Ascending aorta (tissue), 2 donors: Measurements from ENCODE around the gene CCDC85B. TPM values are rescaled to one million over a fixed set of nuclear protein-coding genes. Genes with fewer than 3 reads are reported as not detected.

Experiments used
- DNase-seq, 2 donors: peaks; one replicate each; pipeline ENCODE4 v3.0.0-alpha.2; 2019; ENCODE audit warnings: low spot score in 2 of 2
- H3K27ac ChIP-seq, 2 donors: fragments of 200-600 bp; sonication (generic); one replicate each; pipeline ENCODE4 v1.5.1; 2016 to 2017; ENCODE audit warnings: mild to moderate bottlenecking in 1 of 2
- H3K27me3 ChIP-seq: fragments of 200-600 bp; sonication (generic); one replicate; pipeline ENCODE4 v1.5.1; 2017
- H3K36me3 ChIP-seq, 2 donors: fragments of 200-600 bp; sonication (generic); one replicate each; pipeline ENCODE4 v1.5.1; 2016
- H3K4me1 ChIP-seq, 2 donors: fragments of 200-600 bp; sonication (generic); one replicate each; pipeline ENCODE4 v1.5.1; 2016 to 2017; ENCODE audit warnings: mild to moderate bottlenecking in 1 of 2
- H3K4me3 ChIP-seq, 2 donors: fragments of 200-600 bp; sonication (generic); one replicate each; pipeline ENCODE4 v1.5.1; 2016 to 2017; ENCODE audit warnings: mild to moderate bottlenecking in 1 of 2
- H3K9me3 ChIP-seq, 2 donors: fragments of 200-600 bp; sonication (generic); one replicate each; pipeline ENCODE4 v1.5.1; 2016
- intact Hi-C: fragments of 100-400 bp; cut with DNase I; formaldehyde crosslinking; loops from one replicate; pipeline ENCODE4 v1.15.1; 2023
- total RNA-seq: library from RNA; depleted of rRNA; stranded (reverse); fragments of >200 nt; gene quantifications from one replicate; pipeline ENCODE4 v1.1.0, GENCODE V29; 2016
- TF ChIP-seq, protein P1 (sequence below), 3 experiments: fragments of 200-600 bp in 2 of 3; fragments of 450-650 bp in 1 of 3; sonication (generic) in 2 of 3; IDR thresholded peaks; one replicate each; pipeline ENCODE4 v1.5.1; 2016 to 2019; ENCODE audit warnings: antibody characterized with exemption in 3 of 3, mild to moderate bottlenecking in 1 of 3, moderate library complexity in 1 of 3

Gene CCDC85B
- total RNA-seq, 1 donor from 2014 or later: 184 TPM

DNA sequence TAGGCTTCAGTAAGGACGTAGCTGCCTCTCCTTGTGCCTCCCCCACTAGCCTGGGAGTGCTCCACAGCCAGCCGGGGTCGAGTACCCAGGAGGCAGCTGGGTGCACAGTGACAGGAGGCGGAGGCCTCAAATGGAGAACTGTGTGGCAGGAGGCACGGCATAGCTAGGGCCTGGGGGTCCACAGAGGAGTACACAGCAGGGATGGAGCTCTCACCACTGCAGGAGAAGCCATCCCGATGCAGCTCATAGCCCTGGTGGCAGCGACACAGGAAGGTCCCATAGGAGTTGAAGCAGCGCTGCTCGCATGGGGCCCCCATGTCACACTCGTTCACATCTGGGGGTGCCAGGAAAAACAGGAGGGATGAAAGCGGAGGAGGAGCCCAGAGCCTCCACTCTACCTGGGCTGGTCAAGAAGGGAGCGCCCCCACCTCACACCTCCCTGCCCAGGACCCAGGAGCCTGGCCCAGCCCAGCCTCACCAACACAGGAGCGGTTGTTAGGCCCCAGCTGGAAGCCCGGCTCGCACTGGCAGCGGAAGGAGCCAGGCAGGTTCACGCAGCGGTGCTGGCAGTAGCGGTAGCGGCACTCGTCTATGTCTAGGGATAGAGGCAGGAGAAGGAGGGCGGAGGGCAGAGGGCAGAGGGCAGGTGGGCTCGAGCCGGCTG lies 20.7 kb upstream of the CCDC85B start:
- H3K4me3 ChIP-seq: no peak overlapping the region
- TF ChIP-seq, protein P1, sequence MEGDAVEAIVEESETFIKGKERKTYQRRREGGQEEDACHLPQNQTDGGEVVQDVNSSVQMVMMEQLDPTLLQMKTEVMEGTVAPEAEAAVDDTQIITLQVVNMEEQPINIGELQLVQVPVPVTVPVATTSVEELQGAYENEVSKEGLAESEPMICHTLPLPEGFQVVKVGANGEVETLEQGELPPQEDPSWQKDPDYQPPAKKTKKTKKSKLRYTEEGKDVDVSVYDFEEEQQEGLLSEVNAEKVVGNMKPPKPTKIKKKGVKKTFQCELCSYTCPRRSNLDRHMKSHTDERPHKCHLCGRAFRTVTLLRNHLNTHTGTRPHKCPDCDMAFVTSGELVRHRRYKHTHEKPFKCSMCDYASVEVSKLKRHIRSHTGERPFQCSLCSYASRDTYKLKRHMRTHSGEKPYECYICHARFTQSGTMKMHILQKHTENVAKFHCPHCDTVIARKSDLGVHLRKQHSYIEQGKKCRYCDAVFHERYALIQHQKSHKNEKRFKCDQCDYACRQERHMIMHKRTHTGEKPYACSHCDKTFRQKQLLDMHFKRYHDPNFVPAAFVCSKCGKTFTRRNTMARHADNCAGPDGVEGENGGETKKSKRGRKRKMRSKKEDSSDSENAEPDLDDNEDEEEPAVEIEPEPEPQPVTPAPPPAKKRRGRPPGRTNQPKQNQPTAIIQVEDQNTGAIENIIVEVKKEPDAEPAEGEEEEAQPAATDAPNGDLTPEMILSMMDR (IDR thresholded peaks at IDR 0.05): no peak
- no peak for DNase-seq
- peaks cover 3 to 17% of the 10 kb centered on the region in 2 donors for H3K4me1 ChIP-seq
- H3K27ac ChIP-seq: peak overlapping the region; percentile 12 to 92
- H3K27me3 ChIP-seq: no peaks in the 10 kb centered on the region
- H3K9me3 ChIP-seq: no peaks in the 10 kb centered on the region
- H3K36me3 ChIP-seq: peaks cover 32 to 48% of the 10 kb centered on the region in 2 donors
- intact Hi-C loops: no loop called here

DNA sequence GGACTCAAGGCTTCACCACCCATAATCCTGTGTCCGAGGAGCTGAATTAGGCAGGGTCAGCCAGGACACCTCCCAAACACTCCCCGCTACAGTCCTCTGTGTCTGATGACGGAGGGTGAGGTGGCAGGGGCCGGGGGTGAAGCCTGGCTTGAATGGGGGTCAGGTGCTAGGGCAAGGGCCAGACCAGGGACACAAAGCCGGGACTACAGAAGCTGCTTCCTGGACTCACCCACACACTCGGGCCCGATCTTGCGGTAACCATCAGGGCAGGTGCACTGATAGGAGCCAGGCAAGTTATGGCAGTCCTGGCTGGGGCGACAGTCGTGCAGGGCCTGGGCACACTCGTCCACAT lies 20.2 kb upstream of the CCDC85B start:
- Histone ChIP-seq H3K9me3 (no peaks in the 10 kb centered on the region), H3K27ac (peak overlapping the region; percentile 12 to 92), H3K4me3 (no peak overlapping the region), H3K4me1 (peaks cover 3 to 17% of the 10 kb centered on the region in 2 donors), H3K36me3 (peaks cover 27 to 43% of the 10 kb centered on the region in 2 donors), H3K27me3 (no peaks in the 10 kb centered on the region)
- intact Hi-C loops: no loop called here
- TF ChIP-seq, protein P1 (IDR thresholded peaks at IDR 0.05): no peak
- no peak for DNase-seq

DNA sequence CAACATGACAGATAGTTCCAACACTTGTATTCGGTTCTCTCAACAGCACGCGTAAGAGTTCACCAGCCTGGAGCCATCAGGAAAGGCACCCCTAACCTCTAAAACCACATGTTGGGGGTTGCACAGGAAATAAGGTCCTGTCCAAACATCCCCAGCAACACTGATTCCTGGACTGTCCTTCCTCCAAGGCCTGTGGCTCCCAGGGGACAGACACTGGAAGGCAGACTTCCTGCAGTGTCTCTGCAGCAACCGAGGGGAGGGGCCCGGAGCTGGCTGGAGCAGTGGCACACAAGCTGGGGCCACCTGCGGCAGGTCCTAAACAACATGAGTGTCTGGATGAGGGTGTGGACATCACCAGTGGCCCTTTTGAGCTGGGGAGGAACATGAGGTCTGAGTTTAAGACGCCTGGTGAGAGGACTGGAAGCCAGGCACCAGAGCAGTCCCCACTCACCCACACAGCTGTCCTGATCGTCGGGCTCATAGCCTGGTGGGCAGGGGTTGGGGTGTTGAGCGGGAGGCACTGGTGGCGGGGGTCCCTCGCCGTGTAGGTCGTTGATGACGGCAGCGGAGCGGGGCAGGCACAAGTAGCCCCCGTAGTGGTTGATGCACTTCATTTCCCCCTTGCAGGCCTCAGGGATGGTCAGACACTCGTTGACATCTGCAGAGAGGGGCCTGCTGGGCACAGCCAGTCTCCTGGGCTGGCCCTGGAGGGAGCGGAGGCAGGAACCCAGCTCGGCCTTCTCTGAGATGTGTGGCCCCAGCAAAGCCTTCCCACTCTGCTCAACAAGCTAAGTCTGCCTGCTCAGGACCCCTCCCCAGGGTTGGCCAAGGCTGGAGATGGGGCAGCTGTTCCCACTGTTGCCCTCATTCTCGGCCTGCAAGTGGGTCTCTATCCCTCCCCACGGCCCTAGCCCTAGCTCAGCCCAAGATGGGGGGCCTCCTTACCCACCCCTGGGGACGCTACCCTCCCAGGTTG lies 19.5 kb upstream of the CCDC85B start:
- peak overlapping the region in 1 of 2 donors; percentile 92 for H3K4me3 ChIP-seq
- H3K27ac ChIP-seq: peak overlapping the region; percentile 92 to 99
- H3K9me3 ChIP-seq: no peaks in the 10 kb centered on the region

DNA sequence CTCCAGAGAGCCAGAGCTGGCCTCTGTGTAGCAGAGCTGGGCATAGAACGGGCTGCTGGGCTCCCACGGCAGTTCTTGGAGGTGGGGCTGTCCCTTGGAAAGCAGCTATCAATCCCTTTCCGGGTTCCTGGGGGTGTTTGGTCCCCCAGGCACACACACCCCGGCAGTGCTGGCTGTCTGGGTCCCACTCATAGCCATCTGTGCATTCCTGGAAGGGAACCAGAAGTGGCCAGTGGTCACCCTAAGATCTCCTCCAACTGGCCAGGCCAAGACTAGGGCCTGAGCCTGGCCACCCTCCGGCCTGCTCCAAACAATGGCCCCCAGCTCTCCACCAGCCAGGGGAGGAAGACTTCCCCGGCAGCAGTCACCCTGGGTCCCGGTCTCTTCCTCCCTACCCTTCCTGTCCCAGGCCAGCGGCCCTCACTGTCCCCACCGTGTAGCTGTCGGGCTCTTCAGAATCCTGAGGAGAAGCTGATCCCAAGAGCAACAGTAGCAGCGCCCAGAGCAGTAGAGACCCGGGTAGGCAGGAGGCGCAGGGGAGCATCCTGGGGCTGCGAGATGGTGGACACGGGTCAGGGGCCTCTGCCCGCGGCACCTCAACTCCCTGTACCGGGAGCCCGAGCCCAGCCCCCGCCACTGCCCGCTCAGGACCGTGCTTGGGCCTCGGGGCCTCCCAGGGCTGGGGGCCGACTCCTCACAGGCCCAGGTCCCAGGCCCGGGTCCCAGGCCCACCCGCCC lies 18.5 kb upstream of the CCDC85B start:
- Histone ChIP-seq H3K4me3 (peak overlapping the region; percentile 67 to 92), H3K9me3 (no peaks in the 10 kb centered on the region), H3K36me3 (peaks cover 10 to 26% of the 10 kb centered on the region in 2 donors), H3K4me1 (peaks cover 3 to 17% of the 10 kb centered on the region in 2 donors), H3K27ac (peak overlapping the region; percentile 92 to 99), H3K27me3 (no peaks in the 10 kb centered on the region)
- no peak for DNase-seq
- intact Hi-C loops: no loop called here
- TF ChIP-seq, protein P1 (IDR thresholded peaks at IDR 0.05): peak in 1 of 3 experiments; percentile 19

More for the DNA sequence above, 19.5 kb upstream of the CCDC85B start:
- H3K36me3 ChIP-seq: peaks cover 19 to 36% of the 10 kb centered on the region in 2 donors
- DNase-seq: no peak
- H3K27me3 ChIP-seq: no peaks in the 10 kb centered on the region
- intact Hi-C loops: no loop called here
- peaks cover 3 to 17% of the 10 kb centered on the region in 2 donors for H3K4me1 ChIP-seq
- TF ChIP-seq, protein P1 (IDR thresholded peaks at IDR 0.05): no peak

DNA sequence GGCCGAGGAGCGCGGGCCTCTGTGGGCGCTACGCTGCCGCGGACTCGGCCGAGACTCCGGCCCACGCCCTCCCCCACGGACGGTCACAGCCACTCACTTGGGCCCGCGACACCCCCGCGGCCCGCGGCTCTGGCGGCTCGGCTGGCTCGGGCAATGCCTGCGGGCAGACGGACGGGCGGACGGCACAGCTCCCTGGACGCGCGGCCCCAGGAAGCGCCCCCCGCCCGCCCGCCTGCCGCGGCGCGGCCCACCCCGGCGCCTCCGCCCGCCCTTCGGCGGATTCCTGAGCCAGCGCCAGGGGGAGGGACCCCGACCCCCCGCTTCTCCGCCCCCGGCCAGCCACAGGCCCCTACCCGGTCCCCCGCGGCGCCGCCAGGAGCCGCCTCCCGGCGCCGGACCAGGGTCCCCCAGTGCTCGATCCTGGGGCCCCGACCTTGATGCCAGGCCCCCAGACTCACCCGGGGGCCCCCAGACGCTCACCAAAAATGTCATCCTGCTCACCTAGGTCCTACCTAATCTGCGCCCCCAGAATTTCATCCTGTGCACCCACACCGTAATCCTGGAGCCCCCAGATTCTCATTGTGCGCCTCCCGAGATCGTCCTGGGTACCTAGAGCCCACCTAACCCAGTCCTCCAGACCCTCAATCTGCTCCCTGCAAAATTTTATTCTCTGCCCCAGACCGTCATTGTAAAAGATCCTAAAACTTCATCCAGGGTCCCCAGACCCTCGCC lies 17.7 kb upstream of the CCDC85B start, which contains the start of gene EFEMP2:
Gene EFEMP2 (minus strand): TSS at position 215 of the 732 bp plus-strand sequence. CDS start 446 bp downstream, outside the sequence.
- TF ChIP-seq, protein P1 (IDR thresholded peaks at IDR 0.05): no peak
- Histone ChIP-seq H3K36me3 (peaks cover 8 to 18% of the 10 kb centered on the region in 2 donors), H3K4me1 (peaks cover 3 to 17% of the 10 kb centered on the region in 2 donors), H3K27me3 (no peaks in the 10 kb centered on the region), H3K9me3 (no peaks in the 10 kb centered on the region), H3K27ac (peak within 1 kb of the TSS; percentile 92 to 99), H3K4me3 (peak within 1 kb of the TSS; percentile 67 to 92)
- DNase-seq: no peak
- intact Hi-C loops: loop anchor here (1.0 kb wide), 3 partner anchors 12 to 47 kb away; partner anchors contain the start of genes C11orf68, DRAP1, FIBP and MUS81
